GM18520 (cell line): ENCODE results near the gene COL4A2.

Source experiments
- ATAC-seq: cut with Tn5 transposase; IDR thresholded peaks from one replicate; pipeline ENCODE4 v1.9.1; 2021; ENCODE audit not compliant: unreplicated experiment

The COL4A2 gene

GRCh38 chr13:110506859-110507566, 199.9 kb downstream of the COL4A2 start:
- ATAC-seq: no peak

- no peak for ATAC-seq
Observed at GRCh38 chr13:110507678-110508381, 200.7 kb downstream of the COL4A2 start.

- no peak for ATAC-seq
Observed at GRCh38 chr13:110509478-110509926, 202.4 kb downstream of the COL4A2 start.

- ATAC-seq: no peak
Observed at GRCh38 chr13:110509971-110510786, 203.1 kb downstream of the COL4A2 start.

GRCh38 chr13:110511509-110512181, 204.6 kb downstream of the COL4A2 start:
- no peak for ATAC-seq

GRCh38 chr13:110512198-110512740, 205.2 kb downstream of the COL4A2 start:
- no peak for ATAC-seq

GRCh38 chr13:110516500-110516899, 209.4 kb downstream of the COL4A2 start:
- no peak for ATAC-seq

- ATAC-seq: no peak
Observed at GRCh38 chr13:110517505-110518225, 210.6 kb downstream of the COL4A2 start.

- no peak for ATAC-seq
Observed at GRCh38 chr13:110518226-110518525, 211.1 kb downstream of the COL4A2 start.

- no peak for ATAC-seq
Observed at GRCh38 chr13:110518571-110518970, 211.5 kb downstream of the COL4A2 start.

- ATAC-seq: no peak
Observed at GRCh38 chr13:110519046-110519445, 212.0 kb downstream of the COL4A2 start.

- ATAC-seq: no peak
Observed at GRCh38 chr13:110519506-110519905, 212.4 kb downstream of the COL4A2 start.

GRCh38 chr13:110520431-110521295, 213.6 kb downstream of the COL4A2 start:
- ATAC-seq: no peak

GRCh38 chr13:110521296-110521680, 214.2 kb downstream of the COL4A2 start:
- ATAC-seq: no peak

GRCh38 chr13:110521946-110522345, 214.9 kb downstream of the COL4A2 start:
- ATAC-seq: no peak

GRCh38 chr13:110522721-110523120, 215.6 kb downstream of the COL4A2 start:
- ATAC-seq: no peak

- no peak for ATAC-seq
Observed at GRCh38 chr13:110523180-110523579, 216.1 kb downstream of the COL4A2 start.

- no peak for ATAC-seq
Observed at GRCh38 chr13:110523838-110524540, 216.9 kb downstream of the COL4A2 start.
